IPS-NIHi7 (cell line): ENCODE data around the gene FRMD6.
A peak's percentile ranks its signal among the peaks of the same experiment; 100 is the strongest.

ENCODE experiments used
- DNase-seq: peaks from one replicate; pipeline ENCODE4 v3.0.0; 2012; ENCODE audit warnings: mixed read lengths; ENCODE audit errors: extremely low spot score

FRMD6 gene

GRCh38 chr14:51776102-51776894 is 124.6 kb downstream of the FRMD6 start:
- peak; percentile 87 for DNase-seq

GRCh38 chr14:51780006-51780692 is 128.4 kb downstream of the FRMD6 start:
- peak; percentile 81 for DNase-seq
